Astrocyte of the cerebellum (primary cell): ENCODE data around the gene FBXO33.

Experiments
- DNase-seq: peaks from one replicate; pipeline ENCODE4 v3.0.0-alpha.2; 2011; ENCODE audit warnings: low read depth
- H3K4me3 ChIP-seq: 2 replicates; pipeline ENCODE4 v1.5.1; 2011; ENCODE audit warnings: mild to moderate bottlenecking, low read depth, low read length, moderate library complexity
- in situ Hi-C: cut with HindIII; loops from 2 replicates; pipeline ENCODE4 v1.10.0; 2017; ENCODE audit warnings: low sequenced_read_pairs
- TF ChIP-seq, protein P1 (sequence below): IDR thresholded peaks from 2 replicates; pipeline ENCODE4 v1.5.1; 2012; ENCODE audit warnings: low read length, low read depth, moderate library complexity, mild to moderate bottlenecking; ENCODE audit errors: missing control alignments

FBXO33 gene, protein sequence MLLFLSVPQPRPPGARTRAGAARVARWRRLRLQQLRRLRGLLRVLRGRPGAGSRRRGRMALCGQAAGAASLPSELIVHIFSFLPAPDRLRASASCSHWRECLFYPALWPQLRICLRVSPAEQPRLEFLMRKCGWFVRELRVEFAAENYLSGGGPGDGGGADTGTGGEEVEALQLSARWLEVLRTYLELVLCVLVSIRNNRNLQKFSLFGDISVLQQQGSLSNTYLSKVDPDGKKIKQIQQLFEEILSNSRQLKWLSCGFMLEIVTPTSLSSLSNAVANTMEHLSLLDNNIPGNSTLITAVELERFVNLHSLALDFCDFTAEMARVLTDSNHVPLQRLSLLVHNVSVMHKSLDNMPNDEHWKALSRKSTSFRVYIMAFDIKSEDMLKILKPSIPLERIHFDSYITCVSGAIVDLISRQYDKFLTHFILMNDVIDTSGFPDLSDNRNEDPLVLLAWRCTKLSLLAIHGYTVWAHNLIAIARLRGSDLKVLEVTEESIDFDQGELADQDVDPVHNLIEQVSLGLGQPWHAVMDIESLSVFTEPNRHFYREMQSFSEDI

DNA sequence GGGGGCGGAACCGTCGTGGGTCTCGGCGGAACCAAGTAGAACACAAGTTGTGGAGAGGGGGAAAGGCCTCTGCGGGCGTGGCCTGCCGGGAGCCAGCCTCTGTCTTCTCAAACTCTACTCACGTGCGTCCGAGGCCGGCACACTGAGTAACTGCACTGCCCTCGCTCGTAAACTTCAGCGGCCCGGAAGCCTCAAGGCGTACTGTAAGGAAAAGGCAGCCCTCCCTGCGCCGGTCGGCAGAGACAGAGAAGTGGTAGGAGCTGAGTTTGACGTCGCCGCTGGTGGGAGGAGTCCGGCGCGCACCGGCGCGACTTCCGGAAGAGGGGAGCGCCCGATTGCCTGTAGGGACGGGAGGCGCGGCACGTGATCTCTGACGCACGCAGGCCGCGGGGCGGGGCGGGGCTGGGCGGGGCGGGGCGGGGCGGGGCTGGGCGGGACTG, at the start of gene FBXO33:
TSS of gene FBXO33 (minus strand) at position 255 of the 440 bp plus-strand sequence. CDS start 271 bp downstream, outside the sequence.
- TF ChIP-seq, protein P1, sequence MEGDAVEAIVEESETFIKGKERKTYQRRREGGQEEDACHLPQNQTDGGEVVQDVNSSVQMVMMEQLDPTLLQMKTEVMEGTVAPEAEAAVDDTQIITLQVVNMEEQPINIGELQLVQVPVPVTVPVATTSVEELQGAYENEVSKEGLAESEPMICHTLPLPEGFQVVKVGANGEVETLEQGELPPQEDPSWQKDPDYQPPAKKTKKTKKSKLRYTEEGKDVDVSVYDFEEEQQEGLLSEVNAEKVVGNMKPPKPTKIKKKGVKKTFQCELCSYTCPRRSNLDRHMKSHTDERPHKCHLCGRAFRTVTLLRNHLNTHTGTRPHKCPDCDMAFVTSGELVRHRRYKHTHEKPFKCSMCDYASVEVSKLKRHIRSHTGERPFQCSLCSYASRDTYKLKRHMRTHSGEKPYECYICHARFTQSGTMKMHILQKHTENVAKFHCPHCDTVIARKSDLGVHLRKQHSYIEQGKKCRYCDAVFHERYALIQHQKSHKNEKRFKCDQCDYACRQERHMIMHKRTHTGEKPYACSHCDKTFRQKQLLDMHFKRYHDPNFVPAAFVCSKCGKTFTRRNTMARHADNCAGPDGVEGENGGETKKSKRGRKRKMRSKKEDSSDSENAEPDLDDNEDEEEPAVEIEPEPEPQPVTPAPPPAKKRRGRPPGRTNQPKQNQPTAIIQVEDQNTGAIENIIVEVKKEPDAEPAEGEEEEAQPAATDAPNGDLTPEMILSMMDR: no peak
- in situ Hi-C loops: no loop called here

DNA sequence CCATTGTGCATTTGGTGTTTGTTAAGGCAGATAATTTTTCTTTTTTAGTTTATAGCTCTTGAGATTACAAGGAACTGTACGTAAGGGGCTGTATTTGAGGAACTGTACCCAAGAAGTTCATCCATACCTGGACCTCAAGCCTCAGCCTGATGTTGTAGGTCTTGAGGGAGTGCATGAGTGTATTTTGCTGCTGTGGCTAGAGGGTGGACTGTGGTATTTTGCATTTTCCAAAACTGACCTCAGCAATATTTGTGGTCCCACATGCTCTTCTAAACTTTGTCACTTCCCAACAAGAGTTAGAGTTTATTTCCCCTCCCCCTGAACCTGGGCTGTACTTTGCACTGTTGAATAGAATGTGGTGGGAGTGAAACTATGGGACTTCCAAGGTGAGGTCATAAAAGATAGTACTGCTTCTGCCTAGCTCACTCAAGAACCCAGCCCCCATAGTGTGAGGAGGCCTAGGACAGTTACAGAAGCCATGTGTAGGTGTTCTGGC, 42.2 kb upstream of the FBXO33 start:
- no peak overlapping the region for H3K4me3 ChIP-seq
- TF ChIP-seq, protein P1: no peak
- in situ Hi-C loops: no loop called here
- DNase-seq: no peak

More for the DNA sequence above, at the start of gene FBXO33:
- peak within 1 kb of the TSS; percentile 83 for H3K4me3 ChIP-seq
- DNase-seq: peak; percentile 92

DNA sequence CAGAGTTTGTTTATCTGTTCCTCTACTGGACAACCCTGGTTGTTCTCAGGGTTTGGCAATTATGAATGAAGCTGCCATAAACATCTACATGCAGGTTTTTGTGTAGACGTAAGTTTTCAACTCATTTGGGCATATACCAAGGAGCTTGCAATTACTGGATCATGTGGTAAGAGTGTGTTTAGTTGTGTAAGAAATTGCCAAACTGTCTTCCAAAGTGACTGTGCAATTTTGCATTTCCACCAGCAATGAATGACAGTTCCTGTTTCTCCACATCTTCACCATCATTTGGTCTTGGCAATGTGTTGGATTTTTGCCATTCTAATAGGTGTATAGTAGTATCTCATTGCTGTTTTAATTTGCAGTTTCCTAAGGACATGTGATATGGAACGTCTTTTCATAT, 39.8 kb upstream of the FBXO33 start:
- no peak for DNase-seq
- TF ChIP-seq, protein P1: no peak
- H3K4me3 ChIP-seq: no peak overlapping the region
- in situ Hi-C loops: no loop called here

DNA sequence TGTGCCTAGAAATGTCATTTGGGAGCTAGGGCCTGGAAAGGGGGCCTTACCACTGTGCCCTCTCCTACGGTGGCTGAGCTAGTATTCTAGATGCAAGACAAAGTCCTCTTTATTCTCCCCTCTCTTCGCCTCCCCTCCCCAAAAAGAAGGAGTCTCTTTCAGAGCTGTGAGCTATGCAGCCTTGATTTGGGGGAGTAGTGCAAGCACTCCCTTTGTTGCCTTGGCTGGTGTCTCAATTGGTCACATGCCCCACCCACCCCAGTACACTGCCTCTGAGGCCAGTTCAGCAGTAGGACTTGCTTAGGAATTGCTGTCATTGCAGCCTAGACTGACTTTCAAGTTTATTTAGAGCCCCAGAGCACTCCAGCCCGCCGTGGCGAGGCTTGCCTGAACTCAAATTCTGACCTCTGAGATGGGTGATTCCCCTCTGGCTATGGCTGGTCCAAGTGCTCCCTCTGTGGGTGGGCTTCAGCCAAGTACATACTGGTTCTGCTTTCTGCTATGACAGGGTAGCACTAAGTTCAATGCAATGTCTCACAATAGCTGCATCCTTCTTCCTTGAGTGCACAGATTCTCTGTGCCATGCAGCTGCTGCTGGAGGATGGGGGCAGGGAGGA, 37.0 kb upstream of the FBXO33 start:
- H3K4me3 ChIP-seq: no peak overlapping the region
- TF ChIP-seq, protein P1: peak; percentile 17
- no peak for DNase-seq
- in situ Hi-C loops: no loop called here

DNA sequence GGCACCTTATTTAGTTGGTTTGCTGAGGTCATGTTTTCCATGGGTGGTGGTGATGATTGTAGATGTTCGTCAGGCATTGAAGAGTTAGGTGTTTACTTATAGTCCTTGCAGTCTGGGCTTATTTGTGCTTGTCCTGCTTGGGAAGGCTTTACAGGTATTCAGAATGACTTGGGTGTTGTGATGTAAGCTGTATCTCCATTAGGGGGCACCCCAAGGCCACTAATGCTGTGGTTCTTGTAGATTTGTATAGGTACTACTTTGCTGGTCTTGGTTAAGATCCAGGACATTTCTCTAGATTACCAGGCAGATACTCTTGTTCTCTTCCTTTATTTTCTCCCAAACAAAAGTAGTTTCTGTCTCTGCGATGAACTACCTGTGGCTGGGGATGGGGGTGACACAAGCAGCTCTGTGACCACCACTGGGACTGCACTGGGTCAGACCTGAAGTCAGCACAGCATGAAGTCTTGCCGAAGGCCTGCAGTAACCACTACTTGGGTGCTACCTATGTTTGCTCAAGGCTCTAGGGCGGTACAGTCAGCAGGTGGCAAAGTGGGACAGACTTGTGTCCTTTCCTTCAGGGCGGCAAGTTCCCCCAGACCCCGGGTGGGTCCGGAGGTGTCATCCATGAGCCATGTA, 35.8 kb upstream of the FBXO33 start:
- in situ Hi-C loops: no loop called here
- no peak for DNase-seq
- TF ChIP-seq, protein P1: peak; percentile 41
- no peak overlapping the region for H3K4me3 ChIP-seq
